K562 (cell line): Measurements from ENCODE around the gene NEDD4L. TPM values are rescaled to one million over a fixed set of nuclear protein-coding genes. Genes with fewer than 3 reads are reported as not detected.

Source experiments
- ELK1 ChIP-seq: sonication (generic); formaldehyde crosslinking; IDR thresholded peaks from 2 replicates; pipeline ENCODE4 v1.8.1; 2022; ENCODE audit warnings: missing genetic modification reagents
- JUNB ChIP-seq: fragments of 450-650 bp; formaldehyde crosslinking; conservative IDR thresholded peaks from 2 replicates; pipeline ENCODE4 v1.4.0; 2020; ENCODE audit warnings: mild to moderate bottlenecking
- ZNF407 ChIP-seq: fragments of 450-650 bp; IDR thresholded peaks from 2 replicates; pipeline ENCODE4 v1.6.1; 2016; ENCODE audit warnings: low read depth
- polyA plus RNA-seq, 8 experiments: library from polyadenylated mRNA; depleted of rRNA in 4 of 8; stranded (reverse) in 5 of 8; unstranded in 3 of 8; fragments of >200 nt; fragmentation: Nextera tagmentation in 2 of 8; fragmentation: Illumina TruSeq in 1 of 8; extraction: Ambion mirVana in 2 of 8; extraction: Trizol in 1 of 8; gene quantifications; 2 replicates each; pipeline versions ENCODE4 v1.2.1 to v1.2.3, GENCODE V29; 2011 to 2014; ENCODE audit warnings: inconsistent platforms in 1 of 8, missing spikeins in 1 of 8
- total RNA-seq, 7 experiments: library from RNA; depleted of rRNA in 6 of 7; stranded (reverse); fragments of >200 nt in 6 of 7; fragmentation: Illumina TruSeq in 2 of 7; extraction: Trizol in 2 of 7; gene quantifications; 2 replicates each; pipeline versions ENCODE4 v1.2.1 to v1.2.3, GENCODE V29; 2011 to 2021; ENCODE audit warnings: low replicate concordance in 1 of 7
- TF ChIP-seq, protein P1 (sequence below): fragments of 450-650 bp; IDR thresholded peaks from 2 replicates; pipeline ENCODE4 v1.6.1; 2018; ENCODE audit warnings: mild to moderate bottlenecking, low read depth; ENCODE audit not compliant: partially characterized antibody
- TF ChIP-seq, protein P2 (sequence below): fragments of 450-650 bp; IDR thresholded peaks from one replicate; pipeline ENCODE4 v1.6.1; 2018; ENCODE audit warnings: mild to moderate bottlenecking, moderate library complexity; ENCODE audit not compliant: partially characterized antibody

NEDD4L gene
- total and polyA plus RNA-seq, 9 of the 15 experiments (the other 6 are each of a cell fraction or from before 2014, with no cell fraction given): 8.1 to 33.4 (median 19.9) TPM

DNA sequence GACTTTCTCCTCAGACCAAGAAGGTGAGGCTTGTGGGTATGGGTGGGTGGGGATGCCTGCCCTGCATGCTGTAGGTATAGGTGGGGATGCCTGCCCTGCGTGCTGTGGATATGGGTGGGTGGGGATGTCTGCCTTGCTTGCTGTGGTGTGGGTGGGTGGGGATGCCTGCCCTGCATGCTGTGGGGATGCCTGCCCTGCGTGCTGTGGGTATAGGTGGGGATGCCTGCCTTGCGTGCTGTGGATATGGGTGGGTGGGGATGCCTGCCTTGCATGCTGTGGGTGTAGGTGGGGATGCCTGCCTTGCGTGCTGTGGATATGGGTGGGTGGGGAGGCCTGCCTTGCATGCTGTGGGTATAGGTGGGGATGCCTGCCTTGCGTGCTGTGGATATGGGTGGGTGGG is 278.4 kb downstream of the NEDD4L start (continued):
- no peak for TF ChIP-seq ZNF407
- no peak for TF ChIP-seq ELK1 (CRISPR knock-in tag)
- TF ChIP-seq JUNB: no peak
- TF ChIP-seq, protein P1, sequence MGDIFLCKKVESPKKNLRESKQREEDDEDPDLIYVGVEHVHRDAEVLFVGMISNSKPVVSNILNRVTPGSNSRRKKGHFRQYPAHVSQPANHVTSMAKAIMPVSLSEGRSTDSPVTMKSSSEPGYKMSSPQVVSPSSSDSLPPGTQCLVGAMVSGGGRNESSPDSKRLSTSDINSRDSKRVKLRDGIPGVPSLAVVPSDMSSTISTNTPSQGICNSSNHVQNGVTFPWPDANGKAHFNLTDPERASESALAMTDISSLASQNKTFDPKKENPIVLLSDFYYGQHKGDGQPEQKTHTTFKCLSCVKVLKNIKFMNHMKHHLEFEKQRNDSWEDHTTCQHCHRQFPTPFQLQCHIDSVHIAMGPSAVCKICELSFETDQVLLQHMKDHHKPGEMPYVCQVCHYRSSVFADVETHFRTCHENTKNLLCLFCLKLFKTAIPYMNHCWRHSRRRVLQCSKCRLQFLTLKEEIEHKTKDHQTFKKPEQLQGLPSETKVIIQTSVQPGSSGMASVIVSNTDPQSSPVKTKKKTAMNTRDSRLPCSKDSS: no peak
- TF ChIP-seq, protein P2, sequence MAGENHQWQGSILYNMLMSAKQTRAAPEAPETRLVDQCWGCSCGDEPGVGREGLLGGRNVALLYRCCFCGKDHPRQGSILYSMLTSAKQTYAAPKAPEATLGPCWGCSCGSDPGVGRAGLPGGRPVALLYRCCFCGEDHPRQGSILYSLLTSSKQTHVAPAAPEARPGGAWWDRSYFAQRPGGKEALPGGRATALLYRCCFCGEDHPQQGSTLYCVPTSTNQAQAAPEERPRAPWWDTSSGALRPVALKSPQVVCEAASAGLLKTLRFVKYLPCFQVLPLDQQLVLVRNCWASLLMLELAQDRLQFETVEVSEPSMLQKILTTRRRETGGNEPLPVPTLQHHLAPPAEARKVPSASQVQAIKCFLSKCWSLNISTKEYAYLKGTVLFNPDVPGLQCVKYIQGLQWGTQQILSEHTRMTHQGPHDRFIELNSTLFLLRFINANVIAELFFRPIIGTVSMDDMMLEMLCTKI: no peak
